Neural cell (in vitro differentiated cells): ENCODE data around the gene METTL8.

Experiments
- CTCF ChIP-seq: fragments of 450-650 bp; IDR thresholded peaks from 2 replicates; pipeline ENCODE4 v1.5.1; 2014; ENCODE audit warnings: antibody characterized with exemption, mild to moderate bottlenecking, moderate library complexity; ENCODE audit not compliant: poor library complexity, severe bottlenecking
- EP300 ChIP-seq: fragments of 450-650 bp; conservative IDR thresholded peaks from 2 replicates; pipeline ENCODE4 v1.6.1; 2014; ENCODE audit warnings: antibody characterized with exemption, mild to moderate bottlenecking, moderate library complexity; ENCODE audit not compliant: poor library complexity, severe bottlenecking
- EZH2 ChIP-seq: fragments of 200-600, 300-800 bp; shearing (Covaris generic), sonication (generic); IDR thresholded peaks from 2 replicates; pipeline ENCODE4 v1.6.1; 2014; ENCODE audit warnings: antibody characterized with exemption, low read length, borderline replicate concordance, mild to moderate bottlenecking; ENCODE audit not compliant: insufficient read depth, poor library complexity, severe bottlenecking
- MXI1 ChIP-seq: fragments of 450-650 bp; conservative IDR thresholded peaks from 2 replicates; pipeline ENCODE4 v1.6.1; 2014; ENCODE audit warnings: antibody characterized with exemption, mild to moderate bottlenecking; ENCODE audit not compliant: poor library complexity, severe bottlenecking
- SMC3 ChIP-seq: fragments of 450-650 bp; conservative IDR thresholded peaks from 2 replicates; pipeline ENCODE4 v1.6.1; 2014; ENCODE audit warnings: antibody characterized with exemption, mild to moderate bottlenecking, moderate library complexity; ENCODE audit not compliant: poor library complexity
- TF ChIP-seq, protein P1 (sequence below): IDR thresholded peaks from 2 replicates; pipeline ENCODE4 v1.6.1; 2012; ENCODE audit warnings: borderline replicate concordance

- TF ChIP-seq, protein P1, sequence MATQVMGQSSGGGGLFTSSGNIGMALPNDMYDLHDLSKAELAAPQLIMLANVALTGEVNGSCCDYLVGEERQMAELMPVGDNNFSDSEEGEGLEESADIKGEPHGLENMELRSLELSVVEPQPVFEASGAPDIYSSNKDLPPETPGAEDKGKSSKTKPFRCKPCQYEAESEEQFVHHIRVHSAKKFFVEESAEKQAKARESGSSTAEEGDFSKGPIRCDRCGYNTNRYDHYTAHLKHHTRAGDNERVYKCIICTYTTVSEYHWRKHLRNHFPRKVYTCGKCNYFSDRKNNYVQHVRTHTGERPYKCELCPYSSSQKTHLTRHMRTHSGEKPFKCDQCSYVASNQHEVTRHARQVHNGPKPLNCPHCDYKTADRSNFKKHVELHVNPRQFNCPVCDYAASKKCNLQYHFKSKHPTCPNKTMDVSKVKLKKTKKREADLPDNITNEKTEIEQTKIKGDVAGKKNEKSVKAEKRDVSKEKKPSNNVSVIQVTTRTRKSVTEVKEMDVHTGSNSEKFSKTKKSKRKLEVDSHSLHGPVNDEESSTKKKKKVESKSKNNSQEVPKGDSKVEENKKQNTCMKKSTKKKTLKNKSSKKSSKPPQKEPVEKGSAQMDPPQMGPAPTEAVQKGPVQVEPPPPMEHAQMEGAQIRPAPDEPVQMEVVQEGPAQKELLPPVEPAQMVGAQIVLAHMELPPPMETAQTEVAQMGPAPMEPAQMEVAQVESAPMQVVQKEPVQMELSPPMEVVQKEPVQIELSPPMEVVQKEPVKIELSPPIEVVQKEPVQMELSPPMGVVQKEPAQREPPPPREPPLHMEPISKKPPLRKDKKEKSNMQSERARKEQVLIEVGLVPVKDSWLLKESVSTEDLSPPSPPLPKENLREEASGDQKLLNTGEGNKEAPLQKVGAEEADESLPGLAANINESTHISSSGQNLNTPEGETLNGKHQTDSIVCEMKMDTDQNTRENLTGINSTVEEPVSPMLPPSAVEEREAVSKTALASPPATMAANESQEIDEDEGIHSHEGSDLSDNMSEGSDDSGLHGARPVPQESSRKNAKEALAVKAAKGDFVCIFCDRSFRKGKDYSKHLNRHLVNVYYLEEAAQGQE = no peak
- TF ChIP-seq CTCF = no peak
- TF ChIP-seq SMC3 = no peak
- no peak for TF ChIP-seq EP300
- no peak for TF ChIP-seq EZH2
- TF ChIP-seq MXI1 = no peak
Measured at GRCh38 chr2:171317492-171318125, 116.2 kb downstream of the METTL8 start.
